NK-92 treated with Interleukin-12 subunit alpha and Interleukin-12 subunit beta, amount 100 ng/mL, for 24 hours (cell line): ENCODE results near the gene ATRIP.
"Not testable (repeated sequence)": the region's sequence is repeated elsewhere in the genome, so short reads cannot be mapped to it uniquely, and the experiment has no call there.

ENCODE experiments used
- DNase-seq: peaks from one replicate; lab custom pipeline; 2025; lab: John Stamatoyannopoulos, UW

Gene ATRIP

DNA sequence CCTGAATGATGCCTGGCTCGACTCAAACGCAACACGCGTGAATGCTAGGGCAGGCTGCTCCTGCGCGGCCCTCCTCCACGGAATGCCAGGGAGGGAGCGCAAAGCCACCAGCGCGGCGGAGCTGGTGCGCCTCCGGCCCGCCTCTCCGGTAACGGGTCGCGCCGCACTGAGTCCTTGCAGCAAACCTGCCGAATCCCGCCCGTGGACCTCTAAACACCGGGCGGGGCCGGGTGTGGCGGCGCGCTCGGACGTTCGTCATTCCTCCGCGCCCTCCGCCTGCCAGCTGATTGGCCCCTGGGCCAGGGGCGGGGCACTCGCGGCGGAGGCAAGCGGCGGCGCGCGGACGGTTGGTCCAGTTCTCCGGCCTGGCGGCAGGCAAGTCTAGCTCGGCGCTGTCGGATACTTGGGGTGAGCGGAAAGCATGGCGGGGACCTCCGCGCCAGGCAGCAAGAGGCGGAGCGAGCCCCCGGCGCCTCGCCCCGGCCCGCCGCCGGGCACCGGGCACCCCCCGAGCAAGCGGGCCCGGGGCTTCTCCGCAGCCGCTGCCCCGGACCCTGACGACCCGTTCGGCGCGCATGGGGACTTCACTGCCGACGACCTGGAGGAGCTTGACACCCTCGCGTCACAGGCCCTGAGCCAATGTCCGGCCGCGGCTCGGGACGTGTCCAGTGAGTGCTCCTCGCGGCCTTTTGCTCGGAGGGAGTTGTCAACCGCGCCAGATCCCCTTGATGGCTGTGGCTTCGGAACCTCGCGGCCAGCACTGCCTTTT is at the start of gene ATRIP:
ATRIP (plus strand) TSS at position 313 of the 769 bp plus-strand sequence; CDS start at position 422, 109 bp downstream.
- peak; percentile 74 for DNase-seq

DNA sequence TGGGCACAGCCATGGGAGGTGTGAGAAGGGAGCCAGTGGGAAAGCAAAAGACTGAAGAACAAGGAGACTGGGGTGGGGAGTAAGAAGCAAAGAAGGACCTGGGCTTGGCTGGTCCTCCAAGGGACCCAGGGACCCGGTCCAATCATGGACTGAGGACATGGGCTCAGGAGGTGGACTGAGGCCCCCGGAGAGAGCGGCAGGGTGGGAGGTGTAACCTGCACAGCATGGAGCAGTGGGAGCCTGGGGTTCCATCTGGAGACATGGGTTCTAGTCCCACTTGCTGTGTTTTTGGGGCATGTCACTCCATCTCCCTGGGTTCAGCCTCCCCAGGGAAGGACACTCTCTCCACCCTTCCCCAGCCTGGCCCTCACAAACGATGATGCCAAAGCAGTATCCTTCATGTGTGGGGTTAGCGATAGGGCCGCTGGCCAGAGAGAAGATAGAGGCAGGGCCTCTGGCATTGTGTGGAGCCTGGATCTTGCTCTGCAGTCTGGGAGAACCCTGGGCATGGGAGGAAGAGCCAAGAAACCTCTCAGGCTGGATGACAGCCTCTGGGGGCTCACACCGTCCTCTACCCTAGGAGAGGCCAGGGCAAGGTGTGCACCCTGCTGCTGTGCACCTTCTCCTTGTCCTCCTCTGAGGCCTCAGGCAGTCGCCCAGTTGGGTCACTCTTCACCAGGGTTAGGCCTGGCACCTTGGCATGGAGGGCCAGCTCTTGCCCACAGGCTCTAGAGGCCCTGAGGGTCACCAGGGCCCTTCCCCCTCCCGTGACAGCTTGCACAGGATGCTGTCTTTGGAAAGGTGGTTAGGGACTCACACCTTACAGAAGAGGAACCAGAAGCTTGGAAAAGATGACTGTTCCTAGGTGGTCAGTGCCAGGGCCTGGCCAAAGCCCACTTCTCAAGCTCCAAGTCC is 48.5 kb upstream of the ATRIP start:
- no peak for DNase-seq

DNA sequence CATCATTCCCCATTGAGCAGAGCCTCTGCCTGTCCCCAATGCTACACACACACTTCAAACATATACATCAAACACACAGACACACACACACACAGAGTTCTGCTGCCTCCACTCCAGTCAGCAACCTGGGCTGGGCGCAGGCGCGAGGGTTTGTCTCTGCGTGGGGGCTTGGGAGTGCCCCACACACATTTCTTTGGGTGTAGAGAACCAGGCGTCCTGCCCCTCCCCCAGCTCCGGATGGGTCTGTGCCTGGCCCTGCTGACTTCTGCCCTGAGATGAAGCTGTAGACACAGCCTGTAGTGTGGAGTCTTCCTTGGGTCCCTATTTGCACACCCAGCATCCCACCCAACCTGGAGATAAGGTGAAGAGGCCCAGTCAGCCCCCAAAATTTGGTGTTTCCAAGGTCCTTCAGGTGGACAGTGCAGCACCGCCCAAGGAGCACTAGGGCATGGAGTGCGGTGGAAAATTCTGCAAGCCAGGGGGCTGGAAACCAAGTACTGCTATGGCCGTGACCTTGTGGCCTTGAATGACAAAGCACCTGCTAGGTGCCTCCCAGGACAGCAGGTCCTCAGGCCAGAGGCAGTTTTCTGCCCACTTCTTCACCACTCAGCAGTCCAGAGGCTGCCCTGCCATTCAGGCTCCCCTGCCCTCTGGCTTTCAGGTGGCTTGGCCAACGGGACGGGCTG is 47.7 kb upstream of the ATRIP start:
- no peak for DNase-seq

DNA sequence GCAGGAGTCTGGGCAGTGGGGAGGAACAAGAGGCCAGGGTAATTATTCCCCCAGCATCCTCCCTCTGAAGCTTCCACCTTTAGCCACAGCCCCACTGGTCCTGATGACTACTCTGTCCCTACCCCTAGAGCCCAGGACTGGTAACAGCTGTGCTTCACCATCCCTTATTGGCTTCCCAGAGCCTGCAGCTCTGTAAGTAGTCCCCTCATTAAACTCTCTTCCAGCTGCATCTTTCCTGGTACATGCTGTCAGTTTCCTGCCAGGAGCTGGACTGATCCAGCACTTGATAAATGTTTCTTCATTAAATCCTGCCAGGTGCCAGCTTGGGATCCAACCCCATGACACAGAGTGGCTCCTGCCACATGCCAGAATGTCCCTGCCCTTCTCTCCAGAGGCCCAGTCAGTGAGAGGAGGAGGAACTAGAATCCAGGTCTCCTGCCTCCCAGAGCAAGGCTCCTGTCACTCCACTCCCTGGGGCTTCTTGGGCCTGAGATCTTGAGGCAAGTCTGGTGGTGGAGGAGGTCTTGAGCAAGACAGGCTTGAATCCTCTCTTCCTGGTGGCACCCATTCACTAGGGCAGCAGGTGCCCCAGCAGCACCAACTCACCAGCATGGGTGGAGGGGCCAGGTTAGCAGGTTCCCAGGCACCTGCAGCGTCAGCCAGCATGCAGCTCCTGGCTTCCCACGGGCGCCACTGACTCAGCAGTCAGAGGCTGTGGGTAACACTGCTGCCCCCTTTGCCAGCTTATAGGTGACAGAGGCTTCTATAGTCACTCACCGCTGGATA is 47.0 kb upstream of the ATRIP start:
- DNase-seq, result no peak

DNA sequence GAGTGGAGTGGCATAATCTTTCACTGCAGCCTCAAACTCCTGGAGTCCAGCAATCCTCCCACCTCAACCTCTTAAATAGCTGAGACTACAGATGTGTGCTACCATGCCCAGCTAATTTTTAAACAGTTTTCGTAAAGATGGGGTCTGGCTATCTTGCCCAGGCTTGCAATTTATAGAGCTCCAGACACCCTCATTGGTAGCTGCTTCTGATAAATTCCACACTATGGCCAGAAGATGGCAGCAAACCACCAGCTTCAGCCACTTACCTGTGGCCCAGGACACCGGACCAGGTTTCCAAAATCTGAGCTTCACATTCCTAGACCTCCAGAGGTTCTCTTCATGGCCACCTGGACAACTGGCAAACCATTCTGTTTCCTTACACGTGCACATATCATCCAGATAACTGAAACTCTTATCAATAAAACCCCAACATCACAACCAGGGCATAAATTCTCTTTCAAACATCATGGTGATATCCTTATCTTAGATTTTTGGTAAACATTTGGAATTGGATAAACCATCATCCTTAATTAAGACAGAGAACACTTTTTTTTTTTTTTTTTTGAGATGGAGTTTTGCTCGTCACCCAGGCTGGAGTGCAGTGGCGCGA is 45.6 kb upstream of the ATRIP start:
- DNase-seq, result no peak

DNA sequence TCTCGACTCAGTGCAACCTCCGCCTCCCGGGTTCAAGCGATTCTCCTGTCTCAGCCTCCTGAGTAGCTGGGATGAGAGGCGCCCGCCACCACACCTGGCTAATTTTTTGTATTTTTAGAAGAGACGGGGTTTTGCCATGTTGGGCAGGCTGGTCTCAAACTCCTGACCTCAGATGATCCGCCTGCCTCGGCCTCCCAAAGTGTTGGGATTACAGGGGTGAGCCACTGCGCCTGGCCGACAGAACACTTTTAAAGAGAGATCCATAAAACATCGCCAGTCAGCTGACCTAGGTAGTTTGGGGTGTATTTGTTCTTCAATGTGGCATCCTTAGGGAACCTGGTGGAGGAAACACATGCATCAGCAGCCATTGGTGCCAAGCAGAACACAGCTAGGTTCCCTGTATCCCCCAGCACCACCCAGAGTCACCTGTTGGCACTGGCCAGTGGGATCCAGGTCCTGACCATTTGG is 45.1 kb upstream of the ATRIP start:
- not testable (repeated sequence) for DNase-seq

DNA sequence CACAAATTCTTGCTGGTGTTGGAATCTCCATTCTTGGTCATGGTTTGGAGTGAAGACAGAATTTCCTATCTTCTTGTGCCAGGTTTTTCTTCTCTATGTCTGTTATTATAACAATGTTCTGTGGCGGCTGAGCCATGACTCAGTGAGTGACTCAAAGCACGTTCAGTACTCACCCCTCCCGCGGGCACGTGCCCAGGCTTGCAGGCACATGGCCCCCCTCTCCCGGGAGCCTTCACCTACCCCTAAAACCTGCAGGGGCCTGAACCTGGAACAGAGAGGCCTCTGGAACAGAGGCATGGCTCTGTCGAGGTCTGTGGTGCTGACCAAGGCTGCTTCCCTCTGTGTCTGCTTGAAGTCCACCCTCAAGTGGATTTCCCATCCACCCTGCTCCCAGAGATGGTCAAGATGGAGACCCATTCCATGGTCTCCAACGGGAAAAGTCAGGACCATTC is 44.2 kb upstream of the ATRIP start:
- no peak for DNase-seq

DNA sequence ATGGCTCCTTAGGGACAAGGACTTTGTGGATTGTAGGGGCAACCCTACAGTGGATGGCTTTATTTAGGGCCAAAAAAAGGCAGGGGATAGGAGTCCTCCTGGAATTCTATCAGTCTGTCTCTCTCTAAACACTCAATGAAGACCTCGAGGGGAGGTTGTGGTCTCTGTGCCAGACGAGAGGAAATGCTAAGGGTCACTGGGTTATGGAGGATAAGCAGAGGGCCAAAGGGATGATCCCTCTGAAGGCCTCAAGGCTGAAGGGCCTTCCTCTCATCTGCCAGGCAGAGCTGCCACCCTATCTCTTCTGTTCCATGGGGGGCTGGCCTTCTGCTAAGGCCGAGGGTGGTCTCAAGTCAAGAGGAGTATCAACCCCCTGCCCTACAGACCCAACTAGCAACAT is 43.6 kb upstream of the ATRIP start:
- DNase-seq, result no peak

DNA sequence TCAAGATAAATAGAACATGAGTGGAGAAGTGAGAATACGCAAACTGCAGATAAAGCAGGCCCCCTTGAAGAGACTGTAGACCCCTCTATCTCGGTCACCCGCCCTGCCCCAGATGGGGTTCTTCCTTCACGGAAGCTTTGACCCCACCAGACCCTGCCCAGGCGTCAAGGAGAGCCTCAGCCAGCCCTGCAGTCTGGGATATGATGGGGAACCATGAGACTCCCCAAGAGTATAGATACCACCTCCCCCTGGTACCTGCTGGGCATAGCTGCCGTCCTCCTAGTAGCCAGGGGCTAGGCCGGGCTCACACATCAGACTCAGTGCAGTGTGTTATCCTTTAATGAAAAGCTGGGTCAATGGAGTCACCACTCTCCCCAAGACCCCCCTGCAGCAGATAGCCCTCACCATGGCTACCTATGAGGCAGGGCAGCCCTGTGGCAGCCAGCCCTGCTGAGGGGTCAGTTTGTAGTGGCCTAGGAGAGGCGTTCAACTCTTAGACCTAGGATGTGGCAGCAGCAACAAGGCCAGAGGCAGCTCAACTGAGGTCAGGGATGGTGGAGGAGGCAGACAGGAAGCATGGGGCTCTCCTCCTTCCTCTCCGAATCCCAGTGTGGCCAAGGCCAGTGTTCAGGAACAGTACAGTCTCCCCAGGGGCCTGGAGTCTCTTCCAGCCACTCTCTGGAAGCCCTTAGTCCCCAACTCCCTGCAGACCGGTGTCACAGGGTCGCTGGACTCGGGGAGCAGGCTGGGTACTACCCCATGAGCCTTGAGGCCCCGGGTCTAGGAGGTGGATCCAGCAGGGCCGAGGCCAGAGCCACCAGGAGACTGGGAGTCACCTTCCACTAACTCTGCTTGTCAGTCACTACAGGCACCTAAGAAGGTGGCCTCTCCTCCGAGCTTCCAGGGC is 42.8 kb upstream of the ATRIP start:
- DNase-seq, result no peak

DNA sequence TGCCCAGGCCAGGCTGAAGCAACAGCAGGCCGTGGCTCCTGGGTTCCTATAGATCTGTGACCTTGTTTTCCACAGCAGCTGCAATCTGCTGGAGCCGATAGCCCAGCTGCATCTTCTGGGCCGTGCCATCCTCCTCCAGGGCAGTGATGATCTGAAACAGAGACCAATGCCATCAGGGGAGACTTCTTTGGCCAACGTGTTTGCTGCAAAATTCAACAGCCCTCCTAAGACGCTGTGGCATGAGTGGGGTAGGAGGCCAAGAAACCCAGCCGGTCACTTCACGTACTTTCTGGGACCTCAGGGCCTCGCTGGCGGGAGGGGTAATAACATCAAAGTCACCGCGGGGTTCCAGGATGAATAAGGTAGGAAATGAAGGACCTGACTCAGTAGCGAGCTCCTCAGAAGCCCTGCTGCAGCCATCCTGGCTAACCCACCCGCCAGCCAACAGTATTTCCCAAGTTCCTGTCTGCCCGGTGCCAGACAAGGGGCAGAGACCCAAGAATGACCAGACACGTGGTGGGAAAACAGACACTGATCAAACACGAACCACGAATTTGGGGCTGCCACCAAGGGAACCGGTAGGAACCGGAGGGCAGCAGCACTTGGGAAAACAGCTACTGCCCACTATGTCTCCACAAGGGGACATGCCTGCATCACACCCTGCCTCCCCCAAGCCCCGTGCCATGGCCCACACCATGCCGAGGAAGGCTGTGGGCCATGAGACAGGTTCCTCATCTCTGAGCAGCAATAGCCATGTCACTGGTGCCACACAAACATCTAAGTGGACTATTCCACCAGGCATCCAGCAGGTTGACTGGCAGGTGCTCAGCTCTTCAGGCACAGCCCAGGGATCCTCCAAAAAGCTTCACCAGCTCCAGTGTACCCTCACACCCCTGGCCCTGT is 41.8 kb upstream of the ATRIP start:
- DNase-seq, result no peak

DNA sequence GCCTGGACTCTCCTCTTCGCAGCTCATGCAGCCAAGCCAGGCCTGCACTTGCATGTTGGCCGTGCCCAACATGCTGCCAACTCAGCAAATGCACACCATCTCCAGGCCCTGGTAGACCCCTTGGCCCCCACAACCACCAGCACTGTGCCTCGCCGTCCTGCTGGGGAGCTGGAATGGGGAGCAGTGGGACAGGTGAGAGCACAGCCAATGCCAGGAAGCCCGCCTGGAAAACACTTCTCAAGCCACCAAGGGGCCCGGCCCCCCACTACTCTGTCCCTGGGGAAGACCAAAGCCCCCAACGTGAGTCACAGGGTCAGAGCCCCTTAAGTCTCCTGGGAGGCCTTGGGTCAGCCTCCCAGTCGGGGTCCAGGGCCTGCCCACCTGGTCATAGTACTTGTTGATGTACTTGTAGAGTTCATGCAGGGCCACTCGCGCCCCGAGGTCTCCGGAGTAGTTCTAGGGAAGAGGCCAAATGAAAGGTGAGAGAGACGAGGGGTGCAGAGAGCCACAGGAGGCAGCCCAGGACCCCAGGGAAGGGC is 41.1 kb upstream of the ATRIP start:
- DNase-seq, result no peak

DNA sequence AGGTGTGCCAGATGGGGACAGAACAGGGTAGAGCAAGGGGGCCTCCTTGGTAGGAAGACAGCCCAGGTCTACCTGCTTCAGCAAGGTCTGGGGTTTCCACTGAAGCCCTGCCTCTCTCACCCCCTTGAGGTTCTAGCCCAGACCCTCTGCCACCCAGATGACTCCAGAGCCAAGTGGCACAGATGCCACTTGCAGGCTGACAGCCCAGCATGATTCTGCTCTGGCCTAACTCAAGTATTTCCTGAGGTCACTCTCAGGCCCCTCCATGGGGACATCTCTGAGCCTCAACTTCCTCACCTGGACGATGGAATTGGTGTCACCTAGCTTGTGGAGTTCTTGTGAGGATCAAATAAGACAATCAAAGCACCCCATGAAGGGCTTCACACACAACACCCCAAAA is 40.6 kb upstream of the ATRIP start:
- no peak for DNase-seq

DNA sequence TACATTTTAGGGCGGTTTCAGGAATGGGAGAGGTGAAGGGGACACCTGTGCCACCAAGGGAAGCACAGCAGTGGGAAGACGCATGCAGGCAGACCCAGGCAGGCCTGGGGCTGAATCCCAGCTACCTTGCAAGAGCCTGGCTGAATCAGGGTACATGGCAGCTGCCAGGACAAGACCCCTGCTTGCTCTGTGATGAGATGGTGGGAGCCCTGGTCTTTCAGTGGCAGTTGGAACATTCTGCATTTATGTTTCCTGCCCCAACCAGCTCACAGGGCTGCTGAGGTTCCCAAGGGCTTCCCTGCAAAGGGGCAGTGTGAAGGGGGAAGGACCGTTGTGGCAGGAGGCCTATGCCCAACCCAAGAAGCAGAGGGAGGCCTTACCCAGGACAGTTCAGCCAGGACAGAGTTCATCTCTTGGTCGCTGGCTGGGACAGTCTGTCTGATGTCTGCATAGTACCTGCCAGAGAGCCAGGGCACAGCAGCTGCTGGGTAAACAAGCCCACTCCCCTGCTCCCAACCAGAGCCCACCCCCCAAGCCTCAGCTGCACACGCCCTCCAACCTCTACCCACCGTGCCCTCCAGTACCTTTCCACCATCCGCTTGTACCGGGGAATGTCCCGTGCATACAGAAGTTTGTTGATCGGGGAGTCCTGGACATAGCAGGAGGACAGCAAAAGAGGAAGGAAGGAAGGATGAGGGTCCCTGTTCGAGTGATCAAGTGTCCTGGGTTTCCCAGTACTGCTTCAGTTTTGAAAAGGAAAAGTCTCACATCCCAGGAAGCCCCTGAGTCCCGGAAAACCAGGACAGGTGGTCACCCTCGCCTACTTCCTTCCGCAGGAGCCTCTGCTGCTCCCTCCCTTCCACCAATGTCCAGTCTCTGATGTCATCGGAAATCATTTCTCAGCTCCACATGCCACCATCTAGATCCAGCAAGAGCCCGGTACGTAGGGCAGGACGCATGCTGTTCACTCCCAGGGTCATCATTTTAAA is 39.8 kb upstream of the ATRIP start:
- no peak for DNase-seq

DNA sequence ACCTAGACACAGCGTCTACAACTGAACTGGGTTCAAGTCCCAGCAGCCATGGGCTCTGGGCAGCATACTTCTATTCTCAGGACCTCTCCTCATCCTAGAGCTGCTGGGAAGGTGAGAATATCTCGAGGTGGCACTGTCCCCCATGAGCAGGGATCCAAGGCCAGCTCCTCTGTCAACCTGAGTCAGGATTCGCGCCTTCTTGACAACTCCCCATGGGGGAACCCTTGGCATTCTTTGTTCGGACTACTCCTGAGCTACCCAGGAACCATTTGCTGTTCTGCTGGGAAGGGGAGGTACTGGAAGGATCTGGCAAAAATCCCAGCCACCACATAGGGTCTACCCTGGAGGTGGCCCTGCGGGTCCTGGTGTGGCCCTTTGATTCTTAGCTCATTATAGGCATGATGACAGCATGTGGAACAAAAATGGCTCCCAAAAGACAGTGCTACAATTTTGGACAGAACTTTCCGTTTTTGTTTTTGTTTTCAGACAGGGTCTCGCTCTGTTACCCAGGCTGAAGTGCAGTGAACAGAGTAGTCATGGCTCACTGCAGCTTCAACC is 38.9 kb upstream of the ATRIP start:
- no peak for DNase-seq

DNA sequence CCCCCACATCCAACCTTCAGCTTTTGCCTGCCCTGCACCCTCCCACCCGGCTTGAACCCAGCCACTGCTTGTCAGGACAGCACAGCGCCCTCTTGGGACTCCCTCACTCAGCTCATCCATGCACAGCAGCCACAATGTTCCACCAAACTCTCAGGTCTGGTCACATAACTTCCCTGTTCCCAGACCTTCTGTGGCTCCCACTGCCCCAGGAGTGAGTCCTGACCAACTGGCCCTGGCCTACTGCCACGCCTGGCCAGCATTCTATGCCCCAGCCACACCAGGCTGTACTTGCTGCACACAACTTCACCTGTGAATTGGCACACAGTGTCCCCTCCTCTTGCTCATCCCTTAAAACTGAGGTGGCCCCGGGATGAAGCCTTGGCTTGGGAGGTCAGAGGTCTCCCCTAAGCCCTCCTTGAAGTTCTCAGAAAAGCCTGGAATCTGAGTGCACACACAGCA is 37.7 kb upstream of the ATRIP start:
- no peak for DNase-seq

DNA sequence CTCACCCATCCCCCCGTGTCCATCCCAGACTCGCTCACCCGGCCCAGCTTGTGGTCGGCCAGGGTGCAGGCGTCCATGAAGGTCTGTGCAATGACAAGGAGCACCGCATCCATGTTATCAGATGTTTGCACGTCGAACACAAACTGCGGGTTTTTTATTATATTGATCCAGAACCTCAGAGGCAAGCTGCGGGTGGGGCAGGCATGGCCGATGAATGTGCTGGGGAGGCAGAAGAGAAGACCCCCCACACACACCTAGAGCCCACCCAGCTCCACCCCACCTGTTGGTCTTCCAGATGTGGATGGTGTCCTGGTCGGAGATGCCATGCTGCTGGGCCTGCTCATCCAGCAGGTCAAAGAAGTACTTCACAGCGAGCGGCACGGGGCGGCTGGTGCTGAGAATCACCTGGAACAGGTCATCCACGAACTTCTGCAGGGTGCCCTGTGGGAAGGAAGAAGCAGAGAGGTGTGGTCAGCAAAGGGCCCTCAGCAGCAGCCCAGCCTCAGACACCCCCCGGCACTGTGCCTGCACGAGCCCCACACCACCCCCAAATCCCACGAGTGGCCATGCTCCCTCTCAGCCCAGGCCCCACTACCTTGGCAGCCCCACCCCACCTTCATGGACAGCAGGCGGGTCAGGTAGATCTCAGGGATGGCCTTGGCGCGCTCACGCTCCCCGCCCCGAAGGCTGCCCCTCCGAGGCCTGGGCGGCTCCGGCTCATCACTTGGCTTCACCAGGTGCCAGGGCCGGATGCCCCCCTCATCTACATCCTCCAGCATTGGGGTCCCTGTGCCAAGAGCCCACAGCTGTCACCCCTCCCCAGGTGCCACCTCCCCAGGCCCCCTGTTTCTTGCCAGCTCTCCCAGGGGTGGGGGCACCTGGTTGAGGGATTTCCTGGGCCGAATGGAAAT is 37.0 kb upstream of the ATRIP start:
- no peak for DNase-seq
